IPS DF 19.7 (cell line): ENCODE results near the gene SNX19.
A peak's percentile ranks its signal among the peaks of the same experiment; 100 is the strongest.
"Not testable (repeated sequence)": the region's sequence is repeated elsewhere in the genome, so short reads cannot be mapped to it uniquely, and the experiment has no call there.

Experiments used
- DNase-seq: peaks from one replicate; pipeline ENCODE4 v3.0.0-alpha.2; 2013; ENCODE audit warnings: low read depth, low spot score

Gene SNX19

DNA sequence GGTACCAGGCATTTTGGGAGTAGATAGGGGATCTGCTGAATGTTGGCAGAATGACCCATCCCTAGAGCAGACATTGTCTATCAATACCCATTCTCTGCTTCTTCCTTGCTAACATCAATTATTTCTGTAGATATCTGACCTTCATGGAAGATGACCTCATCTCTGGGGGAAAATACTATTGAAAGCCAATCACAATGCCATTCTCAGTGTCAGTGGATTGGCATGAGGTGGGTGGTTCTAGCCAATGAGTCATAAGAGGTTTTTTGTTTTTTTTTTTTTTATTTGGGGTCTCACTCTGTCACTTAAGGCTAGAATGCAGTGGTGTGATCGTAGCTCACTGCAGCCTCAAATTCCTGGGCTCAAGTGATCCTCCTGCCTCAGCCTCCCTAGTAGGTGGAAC lies 42.5 kb downstream of the SNX19 start:
- DNase-seq, result no peak

- no peak for DNase-seq
Measured at GRCh38 chr11:130872981-130873380, 43.3 kb downstream of the SNX19 start.

GRCh38 chr11:130872513-130872912 lies 43.8 kb downstream of the SNX19 start:
- no peak for DNase-seq

DNA sequence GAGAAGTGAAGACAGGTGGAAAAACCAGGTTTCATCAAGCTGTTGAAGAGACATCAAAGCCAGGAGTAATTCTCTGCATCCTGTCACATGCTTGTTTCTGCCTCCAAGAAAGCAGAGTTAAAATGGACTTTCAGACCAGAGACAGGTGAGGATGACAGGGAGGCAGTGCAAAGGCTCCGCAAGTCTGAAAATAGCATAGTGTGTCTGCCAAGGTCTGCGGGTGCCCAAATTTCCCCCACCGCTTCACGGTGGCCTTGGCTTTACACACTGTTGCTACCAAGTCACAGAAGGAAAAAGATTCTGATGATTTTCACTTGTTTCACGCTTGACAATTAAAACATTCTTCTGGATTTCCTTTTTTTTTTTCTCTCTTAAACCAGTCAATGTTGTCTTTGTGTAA lies 44.2 kb downstream of the SNX19 start:
- no peak for DNase-seq

DNA sequence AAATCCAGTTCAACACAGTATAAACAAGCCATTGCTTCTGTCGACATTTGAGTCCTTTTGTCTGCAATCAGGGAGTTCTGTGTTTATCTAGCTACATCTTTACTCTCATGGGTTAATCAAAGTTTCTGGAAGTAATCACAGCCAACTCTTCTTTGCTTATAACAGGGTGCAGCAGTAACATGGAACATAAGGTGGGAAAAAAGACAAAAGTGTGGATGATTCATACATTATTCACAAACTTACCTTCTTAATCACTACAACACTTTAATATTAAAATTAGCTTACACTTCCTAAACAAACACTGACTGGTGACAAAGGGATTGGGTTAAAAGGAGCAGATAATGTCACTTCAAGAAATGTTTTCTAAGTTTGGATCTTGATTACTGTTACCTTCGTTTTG lies 44.7 kb downstream of the SNX19 start:
- DNase-seq, result no peak

DNA sequence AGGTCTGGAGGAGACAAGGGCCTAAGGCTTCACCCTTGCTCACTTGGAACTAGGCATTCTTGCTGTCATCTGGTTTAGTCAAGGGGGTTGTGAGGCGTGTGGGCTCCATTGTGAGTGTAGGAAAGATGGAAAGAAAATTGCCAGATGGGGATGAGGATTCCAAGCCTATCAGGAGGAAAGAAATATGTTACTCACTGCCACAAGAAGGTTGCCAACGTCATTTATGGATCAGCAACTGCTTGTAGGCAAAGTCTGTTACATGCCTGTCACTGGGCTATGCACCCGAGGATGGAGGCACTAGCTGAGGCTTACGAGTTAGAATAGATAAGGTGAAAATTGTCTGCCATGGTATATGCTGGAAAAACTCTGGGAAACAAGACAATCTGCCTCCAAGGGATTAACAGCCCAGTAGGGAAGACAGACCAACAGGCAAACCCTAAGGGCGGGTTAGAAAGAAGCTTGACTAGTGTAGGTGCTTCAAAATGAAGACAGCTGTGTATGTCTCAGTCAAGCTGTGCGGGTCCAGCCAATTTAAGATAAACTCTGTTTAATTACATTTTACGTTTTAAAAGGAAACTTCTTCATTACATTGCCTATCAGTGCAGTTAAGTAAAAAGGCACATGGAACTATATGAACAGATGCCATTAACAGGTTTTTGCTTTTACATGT lies 47.4 kb downstream of the SNX19 start:
- DNase-seq, result no peak

- DNase-seq, result no peak
Measured at GRCh38 chr11:130868086-130868710, 48.1 kb downstream of the SNX19 start.

DNA sequence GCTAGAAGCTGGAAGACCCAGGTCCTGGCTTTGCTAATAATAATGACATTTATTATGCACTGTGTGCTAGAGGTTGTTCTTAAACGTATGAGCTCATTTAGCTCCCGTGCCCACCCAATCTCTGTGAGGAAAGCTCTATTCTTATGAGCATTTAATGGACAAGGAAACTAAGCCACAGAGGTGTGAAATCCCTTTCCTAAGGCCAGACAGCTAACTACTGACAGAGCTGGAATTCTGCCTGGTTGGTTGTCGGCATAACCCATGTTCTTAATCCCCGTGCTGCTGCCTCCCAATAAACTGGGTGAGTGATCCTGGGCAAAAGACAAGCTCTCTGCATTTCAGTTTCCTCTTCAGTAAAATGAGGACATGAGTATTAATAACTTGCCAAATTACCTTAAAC lies 49.4 kb downstream of the SNX19 start:
- DNase-seq, result no peak

DNA sequence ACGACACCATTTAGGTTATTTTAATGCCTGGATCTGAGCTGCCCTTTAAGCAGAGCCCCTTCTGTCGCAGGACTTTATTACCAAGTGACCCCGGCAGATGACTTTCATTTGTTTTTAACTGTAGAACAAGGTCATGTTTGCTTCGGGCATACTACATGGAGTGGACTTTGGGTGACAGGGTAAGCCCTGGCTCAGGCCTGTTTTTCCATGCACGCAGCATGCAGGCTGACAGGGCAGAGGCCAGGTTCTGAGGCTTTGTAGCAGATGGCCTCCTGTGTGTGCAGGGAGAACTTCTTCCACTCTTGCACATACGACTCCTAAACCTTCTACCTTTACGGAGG lies 50.5 kb downstream of the SNX19 start:
- no peak for DNase-seq

DNA sequence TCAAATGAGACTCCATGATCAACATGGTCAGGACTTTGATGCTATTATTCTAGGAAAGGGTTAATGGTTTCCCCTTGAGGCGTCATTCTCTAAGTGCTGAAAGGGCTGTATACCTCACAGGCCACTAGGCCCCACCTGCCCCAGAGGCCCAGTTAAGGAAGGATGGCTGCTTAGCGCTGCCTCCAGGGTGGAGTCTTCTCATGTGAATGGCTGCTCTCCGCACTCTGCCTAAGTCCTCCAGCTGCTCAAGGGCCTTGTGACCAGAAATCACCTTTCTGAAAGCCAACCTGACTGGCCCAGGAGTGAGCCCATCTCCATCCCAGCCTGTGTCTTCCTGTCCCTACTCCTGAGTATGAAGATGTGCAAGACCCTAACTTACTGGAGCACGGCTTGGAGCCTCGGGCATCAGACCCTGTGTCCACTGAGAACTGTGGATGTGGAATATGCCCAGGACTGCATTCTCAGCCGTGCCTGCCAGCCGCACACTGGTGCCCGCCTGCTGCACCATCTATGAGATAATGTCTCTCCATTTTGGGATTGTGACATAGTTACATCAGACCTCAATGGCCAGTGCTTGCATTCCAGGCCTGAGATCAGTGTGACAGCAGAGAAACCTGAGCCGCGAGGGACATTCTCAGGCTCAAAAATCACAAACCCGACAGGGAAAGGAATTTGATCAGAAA lies 51.0 kb downstream of the SNX19 start:
- DNase-seq, result no peak

DNA sequence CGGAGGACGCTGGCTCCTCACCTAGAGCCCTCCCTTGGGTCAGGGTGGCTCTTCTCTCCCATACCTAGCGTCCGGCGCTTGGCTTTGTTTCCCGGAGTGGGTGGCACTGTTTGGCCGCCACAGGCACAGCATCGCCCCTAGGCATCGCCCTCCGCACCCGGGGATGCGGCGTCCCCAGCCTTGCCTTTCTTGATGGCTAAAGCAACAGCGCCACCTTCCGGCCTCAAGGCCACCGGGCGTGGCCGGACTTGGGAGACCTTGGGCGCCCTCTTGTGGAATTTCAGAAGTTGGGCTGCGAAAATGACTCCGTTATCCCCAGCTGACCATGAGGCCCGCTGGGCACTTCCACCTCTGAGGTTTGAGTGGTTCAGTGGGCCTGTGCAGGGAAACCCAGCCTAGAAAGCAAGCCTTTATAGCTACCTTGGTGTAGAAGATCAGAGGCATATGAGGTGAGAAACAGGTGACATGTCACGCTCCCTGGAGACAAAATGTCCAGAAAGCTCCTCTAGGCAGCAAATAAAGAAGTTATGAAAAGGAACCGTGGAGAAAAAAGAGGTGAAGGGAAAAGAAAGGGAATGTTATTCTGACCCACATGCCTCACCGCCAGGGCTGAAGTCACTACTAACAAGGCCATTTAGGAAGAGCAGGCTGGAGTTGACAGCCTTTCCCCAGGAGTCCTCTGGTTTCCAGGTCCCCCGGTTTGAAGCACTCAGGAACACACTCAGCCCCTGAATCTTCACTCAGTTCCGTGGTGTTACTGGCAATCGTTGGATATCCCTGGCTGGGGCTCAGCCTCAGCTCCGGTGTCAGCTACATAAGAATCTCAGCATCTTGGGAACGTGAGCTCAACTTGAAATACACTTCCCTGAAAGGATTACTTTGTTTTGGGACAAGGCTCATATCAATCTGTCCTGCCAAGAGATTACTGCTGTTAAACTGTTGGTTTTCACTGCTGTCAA lies 54.1 kb downstream of the SNX19 start:
- peak; percentile 59 for DNase-seq

- no peak for DNase-seq
Measured at GRCh38 chr11:130861283-130861682, 55.0 kb downstream of the SNX19 start.

DNA sequence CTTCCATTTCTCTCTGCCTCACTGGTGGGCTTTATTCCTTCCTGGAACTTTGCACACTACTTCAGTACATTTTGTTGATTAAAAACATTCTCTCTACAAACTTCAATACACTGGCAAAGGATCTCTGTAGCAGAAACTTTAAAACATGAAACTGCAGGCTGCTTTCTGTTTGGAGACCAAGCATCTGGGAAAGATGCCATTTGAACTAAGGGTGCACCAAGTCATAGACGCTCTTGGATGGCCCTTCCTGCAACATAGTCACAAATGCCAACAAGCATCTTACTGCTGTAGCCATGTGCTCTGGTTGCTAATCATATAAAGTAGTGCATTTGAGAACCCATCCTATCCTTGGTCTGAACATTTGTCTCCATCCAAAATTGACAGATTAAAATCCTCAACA lies 56.4 kb downstream of the SNX19 start:
- DNase-seq, result no peak

DNA sequence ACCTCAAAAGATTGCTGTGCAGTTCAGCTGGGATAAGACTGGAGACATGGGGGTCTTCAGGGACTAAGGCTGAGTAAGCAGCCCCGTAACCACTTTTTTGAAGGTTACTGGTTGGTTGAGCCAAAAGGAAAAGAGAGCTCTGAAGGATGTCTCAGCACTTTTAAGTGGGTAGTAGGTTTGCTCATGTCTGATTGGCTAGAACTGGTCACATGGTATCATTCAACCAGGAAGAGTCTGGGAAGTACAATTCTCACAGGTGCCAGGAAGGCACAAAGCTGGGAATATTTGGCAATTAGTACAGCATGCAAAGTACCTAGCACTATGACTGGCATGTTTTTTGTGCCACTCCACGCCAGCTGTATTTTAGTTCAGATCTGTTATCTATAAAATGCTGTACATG lies 58.1 kb downstream of the SNX19 start:
- no peak for DNase-seq

GRCh38 chr11:130855707-130856106 lies 60.6 kb downstream of the SNX19 start:
- not testable (repeated sequence) for DNase-seq

GRCh38 chr11:130854483-130854882 lies 61.8 kb downstream of the SNX19 start:
- no peak for DNase-seq

DNA sequence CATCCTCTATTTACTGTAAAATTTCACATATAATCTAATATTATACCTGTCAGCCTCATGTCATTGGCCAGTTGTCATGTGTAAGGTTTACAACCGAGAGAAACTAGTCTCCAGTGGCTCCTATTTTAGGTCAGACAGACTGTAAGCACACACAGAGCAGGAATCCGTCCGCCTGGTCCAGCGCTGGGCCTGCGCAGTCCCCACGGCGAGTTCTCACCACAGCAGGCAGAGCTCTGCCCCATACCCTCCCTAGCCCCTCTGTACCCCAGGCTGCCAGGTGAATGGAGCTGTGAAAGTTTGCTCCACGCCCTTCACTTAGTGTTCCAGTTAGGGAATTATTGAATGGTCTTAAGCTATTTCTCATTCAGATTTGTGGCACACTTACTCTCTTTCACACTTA lies 63.7 kb downstream of the SNX19 start:
- DNase-seq, result no peak

GRCh38 chr11:130850185-130850944 lies 65.9 kb downstream of the SNX19 start:
- no peak for DNase-seq

DNA sequence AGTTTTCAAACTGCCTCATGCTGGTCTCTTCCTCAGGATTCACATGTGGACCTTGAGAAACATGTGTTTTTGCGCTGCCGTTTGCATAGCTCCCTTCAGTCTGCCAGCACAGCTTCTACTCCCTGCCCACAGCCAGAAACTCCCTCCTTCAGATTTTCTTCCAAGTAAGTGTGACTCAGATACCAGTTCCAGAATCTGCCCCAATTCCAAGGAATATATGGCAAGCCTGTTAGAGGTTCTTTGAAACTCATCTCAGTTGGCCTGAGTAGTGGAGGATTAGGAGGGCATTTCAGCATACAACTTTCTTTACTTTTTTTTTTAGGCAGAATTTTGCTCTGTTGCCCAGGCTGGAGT lies 67.1 kb downstream of the SNX19 start:
- DNase-seq, result no peak

GRCh38 chr11:130848361-130849214 lies 67.7 kb downstream of the SNX19 start:
- no peak for DNase-seq

GRCh38 chr11:130847517-130847916 lies 68.8 kb downstream of the SNX19 start:
- no peak for DNase-seq
